NCI-H524 treated with DMSO at 0.1 percent for 48 hours (cell line): ENCODE results near the gene RPL10A.

Source experiments
- DNase-seq: peaks from one replicate; lab custom pipeline; 2025; lab: John Stamatoyannopoulos, UW

Gene RPL10A

DNA sequence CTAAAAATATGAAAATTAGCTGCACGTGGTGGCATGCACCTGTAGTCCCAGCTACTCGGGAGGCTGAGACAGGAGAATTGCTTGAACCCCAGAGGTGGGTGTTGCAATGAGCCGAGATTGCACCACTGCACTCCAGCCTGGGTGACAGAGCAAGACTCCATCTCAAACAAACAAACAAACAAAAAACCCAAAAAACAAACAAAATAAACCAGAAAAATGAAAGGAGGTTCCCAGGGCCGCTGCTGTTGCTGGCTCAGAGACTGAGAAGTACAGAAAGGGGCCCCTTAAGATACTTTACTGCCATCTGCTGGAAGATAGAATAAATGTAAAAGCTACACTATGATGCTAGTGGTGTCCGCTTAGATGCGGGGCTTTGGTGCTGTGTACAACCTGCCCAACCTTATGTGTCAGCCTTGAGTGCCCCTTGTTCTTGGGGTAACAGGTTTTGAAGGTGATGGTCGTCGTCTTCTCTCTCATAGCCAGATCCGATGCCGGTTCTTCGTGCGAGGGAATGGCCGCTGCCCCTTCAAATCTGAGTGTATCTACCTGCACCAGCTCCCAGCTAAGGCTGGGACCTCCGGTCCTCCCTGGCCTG is 18.8 kb upstream of the RPL10A start:
- peak; percentile 23 for DNase-seq

DNA sequence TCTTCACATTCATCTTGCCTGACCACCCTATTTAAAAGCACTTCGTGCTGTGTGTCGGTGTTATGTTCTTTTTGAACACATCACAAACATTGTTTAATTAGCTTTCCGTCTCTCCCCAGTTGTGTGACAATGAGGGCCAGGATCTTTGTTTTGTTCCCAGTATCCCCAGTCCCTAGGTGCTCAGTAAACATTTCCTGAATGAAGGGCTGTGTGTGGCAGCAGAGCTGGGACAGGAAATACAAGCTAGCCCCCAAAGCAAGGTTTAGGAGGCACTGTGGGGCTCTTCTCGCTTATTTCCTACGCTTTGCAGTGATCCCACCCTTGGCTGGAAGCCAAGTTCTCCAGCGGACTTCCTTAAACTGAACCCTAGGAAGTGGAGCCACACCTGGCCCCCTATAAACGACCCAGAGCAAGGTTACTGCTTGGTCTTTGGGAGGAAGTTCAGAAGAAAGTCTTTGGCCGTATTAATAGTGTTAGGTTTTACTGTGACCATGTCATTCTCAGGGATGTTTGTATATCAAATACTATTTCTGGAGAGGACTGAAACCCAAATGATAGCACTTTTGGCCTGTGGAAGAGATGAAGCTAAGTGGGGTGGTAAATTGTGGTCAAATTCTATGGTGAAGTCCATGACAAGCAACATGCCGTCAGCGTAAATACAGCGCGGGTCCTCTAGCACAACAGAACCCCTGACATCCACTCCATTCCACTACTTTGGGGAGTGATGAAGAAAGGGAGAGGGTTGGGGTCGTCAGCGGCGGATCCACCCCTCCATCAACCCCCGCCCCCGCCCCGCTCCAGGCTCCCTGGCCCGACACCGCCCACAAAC is 16.6 kb upstream of the RPL10A start:
- no peak for DNase-seq

DNA sequence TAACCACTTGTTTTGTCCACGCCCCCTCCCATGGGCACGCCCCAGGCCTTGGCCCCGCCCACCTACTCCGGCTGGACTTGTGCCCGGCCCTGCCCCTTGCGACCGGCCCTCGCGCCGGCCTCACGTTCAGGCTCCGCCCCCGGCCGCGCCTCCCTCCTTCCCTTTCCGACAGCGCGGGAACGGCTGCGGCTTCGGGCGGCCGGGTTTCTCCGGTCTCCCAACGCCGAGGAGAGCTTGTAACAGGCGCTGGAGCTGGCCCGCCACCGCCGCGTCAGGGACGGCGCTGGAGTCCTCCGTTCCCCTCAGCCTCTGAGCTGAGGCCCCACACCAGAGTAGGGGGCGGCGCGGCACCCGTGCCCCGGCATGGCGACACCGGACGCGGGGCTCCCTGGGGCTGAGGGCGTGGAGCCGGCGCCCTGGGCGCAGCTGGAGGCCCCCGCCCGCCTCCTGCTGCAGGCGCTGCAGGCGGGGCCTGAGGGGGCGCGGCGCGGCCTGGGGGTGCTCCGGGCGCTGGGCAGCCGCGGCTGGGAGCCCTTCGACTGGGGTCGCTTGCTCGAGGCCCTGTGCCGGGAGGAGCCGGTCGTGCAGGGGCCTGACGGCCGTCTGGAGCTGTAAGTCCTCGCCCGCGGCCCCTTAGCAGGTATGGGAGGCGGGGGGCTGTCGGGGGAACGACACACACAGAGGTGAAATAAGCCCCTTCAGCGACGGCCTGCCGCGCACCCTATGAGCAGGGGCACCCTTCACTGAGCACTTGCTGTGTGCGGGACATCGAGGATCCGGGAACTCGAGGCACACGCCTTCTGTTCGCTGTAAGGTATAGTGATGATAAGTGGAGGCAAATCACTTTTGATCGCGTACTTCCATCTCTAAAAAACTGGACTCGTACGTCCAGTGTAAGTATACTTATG is 15.8 kb upstream of the RPL10A start, which contains the start of gene FANCE:
Gene FANCE (plus strand): TSS at position 156 of the 908 bp plus-strand sequence. CDS start 208 bp downstream, at position 364.
- peak; percentile 18 for DNase-seq

DNA sequence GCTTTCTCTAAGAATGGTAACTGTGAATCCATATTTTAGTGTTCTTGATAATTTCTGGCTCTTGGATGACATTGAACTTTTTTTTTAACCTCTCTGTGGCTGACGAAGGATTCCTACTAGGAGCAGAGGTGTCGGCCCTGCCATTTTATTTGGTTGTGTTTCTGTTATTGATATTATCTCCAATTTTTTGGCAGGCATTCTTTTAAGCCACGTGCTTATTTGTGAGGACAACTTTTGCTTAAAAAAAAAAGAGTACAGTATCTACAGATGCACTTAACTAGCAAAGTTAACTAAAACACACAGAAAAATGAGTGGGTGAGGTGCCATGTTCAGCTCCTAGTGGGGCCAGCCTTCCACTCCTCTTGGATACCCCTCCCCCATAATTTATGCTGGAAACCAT is 15.0 kb upstream of the RPL10A start:
- DNase-seq: no peak

DNA sequence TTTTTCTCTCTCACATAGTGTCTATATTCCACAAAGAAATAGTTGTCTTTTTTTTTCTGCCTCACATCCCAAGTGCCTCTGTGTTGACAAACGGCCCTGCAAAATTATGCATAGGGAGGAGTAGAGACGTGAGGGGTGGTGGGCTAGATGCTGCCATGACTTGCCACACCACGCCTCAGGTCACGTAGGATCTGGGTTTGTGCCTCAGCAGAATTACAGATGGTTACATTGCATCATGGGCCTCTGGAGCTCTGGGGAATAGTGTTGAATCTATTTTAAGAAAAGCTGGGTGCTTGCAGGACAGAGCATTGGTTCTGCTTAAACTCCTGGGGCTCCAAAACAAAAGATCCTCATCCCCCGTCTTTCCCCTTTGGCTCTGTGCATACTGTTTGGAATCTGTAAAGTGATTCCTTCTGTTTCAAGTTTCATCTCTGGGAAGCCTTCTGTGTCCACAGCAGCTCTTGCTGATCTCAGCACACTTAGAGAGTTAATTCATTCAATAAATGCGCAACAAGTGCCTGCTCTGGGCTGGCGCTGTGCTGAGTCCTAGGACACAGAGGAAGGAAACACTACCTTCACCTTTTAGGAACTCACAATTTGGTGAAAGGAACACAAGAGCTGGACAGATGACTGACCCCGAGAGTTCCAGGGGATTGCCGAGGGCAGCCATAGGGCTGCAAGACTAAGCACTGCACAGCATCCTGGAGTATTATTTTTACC is 13.7 kb upstream of the RPL10A start:
- DNase-seq: no peak

DNA sequence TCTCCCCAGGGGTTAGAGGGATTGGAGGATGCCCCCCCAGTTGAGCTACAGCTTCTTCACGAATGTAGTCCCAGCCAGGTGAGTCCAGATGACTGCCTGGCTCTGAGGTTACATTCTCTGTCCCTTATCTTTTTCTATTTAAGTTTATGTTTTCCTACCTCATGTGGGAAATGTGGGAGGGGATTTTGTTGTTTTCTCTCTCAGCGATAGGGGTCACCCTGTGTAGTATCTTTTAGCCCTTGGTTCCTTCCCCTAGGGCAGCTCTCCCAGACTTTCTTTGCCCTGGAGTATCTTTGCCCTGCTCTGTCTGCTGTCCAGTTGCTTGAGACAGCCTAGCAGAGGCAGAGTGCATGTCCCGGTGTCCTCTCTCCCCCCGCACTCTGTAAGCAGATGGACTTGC is 10.3 kb upstream of the RPL10A start:
- no peak for DNase-seq

DNA sequence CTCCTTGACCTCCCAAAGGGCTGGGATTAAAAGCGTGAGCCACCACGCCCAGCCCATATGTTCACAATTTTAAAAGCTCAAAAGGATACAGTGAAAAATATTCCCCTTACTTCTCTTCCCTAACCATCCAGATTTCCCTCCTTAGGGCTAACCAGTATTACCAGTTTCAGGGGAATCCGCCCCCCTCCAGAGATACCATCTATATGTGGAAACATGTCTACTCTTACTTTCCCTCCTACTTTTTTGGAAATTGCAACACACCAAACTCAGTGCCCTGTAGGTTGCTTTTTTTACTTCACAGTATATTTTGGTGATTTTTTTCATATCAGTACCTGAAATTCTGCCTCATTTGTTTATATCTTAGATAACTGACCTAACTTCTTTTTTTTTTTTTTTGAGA is 6.9 kb upstream of the RPL10A start:
- DNase-seq: no peak

DNA sequence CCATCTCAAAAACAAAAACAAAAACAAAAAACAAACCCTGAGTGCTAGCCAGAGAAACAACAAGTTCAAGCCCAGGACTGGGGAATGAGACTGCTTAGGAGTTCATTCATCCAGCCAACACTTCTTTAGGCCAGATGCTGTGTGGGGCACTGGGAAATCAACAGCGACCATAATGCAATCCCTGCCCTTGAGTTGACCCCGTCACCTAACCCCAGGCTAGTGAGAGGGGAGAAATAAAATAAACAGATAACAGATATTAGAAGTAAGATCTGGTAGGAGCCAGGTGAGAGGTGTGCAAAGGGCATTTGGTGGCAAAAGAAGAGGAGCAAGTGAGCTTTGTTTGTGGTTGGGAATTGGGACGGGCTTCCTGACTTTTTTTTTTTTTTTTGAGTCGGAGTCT is 4.9 kb upstream of the RPL10A start:
- no peak for DNase-seq

DNA sequence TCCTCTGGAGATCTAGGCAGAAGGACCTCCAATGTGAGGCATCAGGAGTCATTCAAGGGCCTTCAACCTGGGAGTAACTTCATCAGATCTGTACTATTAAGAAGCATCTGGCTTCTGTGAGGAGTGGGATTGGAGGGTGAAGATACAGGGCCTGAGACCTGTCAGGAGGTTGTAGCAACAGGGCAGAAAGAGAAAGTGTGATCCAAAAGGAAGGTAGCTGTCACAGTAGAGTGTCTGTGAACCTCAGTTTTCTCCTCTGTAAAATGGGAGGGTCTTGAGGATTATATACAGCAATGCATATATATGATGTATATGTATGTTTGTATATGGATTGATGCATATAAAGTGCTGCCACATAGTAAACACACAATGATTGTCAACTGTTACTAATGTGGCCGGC is 2.6 kb upstream of the RPL10A start:
- DNase-seq: no peak

DNA sequence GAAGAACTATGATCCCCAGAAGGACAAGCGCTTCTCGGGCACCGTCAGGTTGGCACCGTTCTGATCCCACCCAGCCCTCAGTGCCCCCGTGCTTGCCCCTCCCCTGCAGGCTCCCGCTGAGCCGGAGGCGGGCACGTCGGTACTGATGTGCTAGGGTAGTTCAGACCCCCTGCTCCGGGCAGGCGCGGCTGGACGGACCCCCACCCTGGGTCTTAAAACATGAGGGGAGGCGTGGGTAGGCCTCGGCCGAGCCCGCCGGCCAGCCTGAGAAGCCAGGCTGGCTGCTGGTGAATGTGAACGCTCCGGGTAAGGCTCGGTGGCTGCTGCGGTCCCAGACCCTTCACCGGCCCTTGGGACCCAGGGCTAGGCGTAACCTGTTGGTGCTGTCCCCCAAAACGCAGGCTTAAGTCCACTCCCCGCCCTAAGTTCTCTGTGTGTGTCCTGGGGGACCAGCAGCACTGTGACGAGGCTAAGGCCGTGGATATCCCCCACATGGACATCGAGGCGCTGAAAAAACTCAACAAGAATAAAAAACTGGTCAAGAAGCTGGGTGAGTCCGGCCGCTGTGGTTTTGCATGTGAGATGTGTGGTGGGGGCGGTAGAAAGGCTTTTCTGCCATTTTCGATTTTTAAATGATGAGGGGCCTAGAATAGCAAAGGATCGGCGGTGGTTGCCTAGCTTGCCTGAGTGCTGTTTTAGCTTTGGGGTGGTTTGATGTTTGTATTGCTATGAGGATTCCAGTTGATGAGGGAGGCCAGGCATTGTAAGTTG is 964 bp downstream of the RPL10A start:
- DNase-seq: no peak

DNA sequence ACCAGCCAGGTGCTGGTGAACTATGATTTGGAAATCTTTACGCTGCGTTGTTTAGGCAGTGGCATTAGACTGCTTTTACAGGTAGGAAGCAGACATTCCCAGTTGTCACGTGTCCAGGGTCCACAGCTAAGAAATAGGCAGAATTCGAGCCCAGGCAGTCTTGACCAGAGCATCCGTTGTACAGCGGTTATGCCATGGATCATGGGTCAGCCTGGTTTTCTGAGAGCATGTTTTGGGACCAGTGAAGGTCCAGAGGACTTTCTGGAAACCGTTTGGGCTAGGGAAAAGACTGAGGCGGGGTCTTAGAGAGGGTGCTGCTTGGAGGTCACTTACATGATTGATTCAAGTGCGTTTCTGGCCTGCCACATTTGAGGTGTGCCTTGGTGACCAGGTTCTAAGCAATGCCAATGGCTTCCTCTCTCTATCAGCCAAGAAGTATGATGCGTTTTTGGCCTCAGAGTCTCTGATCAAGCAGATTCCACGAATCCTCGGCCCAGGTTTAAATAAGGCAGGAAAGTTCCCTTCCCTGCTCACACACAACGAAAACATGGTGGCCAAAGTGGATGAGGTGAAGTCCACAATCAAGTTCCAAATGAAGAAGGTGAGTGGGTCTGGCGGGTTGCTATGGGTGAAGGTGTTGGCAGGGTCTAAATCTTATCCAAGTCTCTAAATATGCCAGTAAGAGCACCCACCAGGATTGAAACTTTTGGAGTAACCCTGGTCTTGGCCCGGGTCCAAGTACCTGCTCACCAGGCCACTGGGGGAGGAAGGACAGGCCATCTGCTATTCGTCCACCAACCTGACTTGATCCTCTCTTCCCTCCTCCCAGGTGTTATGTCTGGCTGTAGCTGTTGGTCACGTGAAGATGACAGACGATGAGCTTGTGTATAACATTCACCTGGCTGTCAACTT is 1.8 kb downstream of the RPL10A start:
- no peak for DNase-seq

DNA sequence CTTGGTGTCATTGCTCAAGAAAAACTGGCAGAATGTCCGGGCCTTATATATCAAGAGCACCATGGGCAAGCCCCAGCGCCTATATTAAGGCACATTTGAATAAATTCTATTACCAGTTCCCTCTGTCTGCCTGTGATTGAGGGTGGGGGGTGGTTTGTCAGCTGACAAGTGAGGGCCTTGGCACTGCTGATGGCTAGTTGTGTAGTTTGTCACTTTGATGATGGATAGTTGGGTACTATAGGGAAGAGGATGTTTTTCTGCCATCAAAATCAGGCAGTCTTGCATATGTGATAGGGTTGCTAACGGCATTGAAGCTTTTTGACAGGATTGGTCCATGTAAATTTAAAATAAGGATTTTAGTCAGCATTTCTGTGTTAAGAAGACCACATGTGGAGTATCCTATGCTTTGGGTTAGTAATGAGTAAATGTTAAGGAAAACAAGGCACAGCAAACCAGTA is 2.5 kb downstream of the RPL10A start:
- DNase-seq: no peak

DNA sequence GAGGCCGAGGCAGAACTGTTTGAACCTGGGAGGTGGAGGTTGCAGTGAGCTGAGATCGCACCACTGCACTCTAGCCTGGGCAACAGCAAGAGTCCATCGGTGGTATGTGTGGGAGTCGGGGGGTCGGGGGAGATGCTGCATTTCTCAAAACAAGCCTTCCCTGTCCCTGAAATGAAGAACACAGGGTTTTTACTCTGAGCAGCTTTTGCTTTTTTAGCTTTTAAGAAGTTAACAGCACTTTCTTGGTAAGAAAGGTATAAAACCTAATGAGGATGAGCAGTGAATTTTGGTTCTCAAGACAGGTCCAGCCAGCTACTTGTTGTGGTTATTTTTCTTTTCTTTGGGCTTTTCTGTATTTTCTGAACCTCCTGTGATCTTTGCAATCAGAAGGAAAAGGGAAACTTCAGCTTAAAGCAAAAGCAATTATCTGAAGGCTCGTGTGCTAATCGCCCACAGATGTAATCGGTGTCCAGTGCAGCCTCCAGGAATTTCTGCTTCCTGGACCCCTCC is 3.7 kb downstream of the RPL10A start:
- no peak for DNase-seq

DNA sequence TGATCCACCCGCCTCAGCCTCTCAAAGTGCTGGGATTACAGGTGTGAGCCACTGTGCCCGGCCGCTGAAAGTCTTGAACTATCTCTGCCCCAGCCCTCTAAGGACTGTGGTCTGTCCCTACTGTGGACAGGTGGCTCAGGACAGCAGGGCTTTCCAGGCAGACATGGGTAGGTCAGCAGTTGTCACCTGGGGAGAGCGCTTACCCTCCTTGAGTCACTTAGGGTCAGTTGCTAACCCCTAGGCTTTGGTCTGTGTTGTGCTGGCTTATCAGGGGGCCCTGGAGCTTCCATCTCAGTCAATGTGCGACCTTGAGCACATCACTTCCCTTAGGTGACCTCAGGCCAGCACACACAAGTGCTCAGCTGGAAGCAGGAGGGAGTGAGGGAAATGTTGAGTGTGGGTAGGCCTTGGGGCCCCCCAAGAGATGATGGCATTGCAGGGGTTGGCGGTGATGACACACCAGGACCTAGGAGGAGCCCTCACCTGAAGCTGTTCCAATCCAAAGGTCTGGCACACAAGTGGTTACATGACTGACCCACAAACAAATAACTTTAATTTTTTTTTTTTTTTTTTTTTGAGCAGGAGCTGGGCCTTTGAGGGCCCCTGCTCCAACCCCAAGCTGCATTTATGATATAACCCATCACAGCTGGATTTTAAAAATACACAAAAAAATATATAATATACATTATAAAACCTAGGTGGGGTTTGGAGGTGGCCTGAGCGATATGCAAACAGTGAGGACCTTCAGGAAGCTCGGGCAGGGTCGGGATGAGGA is 5.1 kb downstream of the RPL10A start:
- no peak for DNase-seq

DNA sequence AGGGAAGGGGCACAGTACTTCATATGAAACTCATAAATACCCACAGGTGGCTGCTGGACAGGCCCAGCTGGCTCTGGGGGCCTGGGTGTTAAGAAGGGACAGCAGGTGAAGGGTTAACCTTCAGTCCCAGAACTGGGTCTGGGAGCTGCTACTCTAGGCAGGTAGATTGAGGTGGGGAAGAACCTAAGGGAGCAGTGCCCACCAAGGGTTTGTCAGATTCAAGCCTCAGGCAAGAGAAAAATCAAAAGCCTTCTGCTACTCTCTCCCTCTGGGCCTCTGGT is 5.6 kb downstream of the RPL10A start:
- no peak for DNase-seq

DNA sequence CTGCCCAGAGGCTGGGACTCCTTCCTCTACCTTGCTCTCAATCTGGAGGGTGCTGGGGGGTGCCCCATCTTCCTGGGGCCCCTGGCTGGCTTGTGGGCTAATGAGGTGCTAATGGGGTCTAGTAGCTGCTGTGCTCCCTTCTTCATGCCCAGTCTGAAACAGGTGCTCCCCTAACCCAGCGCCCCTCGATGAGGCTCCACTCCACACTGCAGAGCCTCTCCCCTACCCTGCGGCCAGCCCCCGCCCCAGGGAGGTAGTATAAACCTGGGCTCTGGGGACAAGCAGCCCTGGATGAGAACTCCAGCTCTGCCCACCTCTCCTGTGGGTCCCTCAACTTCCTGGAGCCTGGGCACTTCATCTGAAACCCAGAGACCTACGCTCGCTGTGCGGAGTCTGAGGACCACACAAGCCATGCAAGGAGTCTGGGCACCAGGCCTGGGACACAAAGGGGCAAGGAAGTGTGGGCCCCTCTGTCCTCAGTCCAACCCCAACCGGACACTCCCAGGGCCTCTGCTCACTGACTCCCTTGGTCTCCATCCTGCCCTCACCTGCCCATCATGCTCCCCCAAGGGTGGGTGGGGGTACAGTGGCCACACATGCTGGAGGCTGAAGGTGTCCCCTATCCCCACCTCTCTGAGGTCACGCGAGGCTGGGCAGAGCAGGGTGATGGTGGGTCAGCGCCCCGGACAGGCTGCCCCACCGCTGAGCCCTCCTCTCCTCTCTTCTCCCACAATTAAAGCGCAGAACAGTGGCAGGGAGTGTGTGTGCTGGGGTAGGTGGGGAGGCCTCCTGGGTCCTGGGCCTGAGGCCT is 6.1 kb downstream of the RPL10A start:
- no peak for DNase-seq

DNA sequence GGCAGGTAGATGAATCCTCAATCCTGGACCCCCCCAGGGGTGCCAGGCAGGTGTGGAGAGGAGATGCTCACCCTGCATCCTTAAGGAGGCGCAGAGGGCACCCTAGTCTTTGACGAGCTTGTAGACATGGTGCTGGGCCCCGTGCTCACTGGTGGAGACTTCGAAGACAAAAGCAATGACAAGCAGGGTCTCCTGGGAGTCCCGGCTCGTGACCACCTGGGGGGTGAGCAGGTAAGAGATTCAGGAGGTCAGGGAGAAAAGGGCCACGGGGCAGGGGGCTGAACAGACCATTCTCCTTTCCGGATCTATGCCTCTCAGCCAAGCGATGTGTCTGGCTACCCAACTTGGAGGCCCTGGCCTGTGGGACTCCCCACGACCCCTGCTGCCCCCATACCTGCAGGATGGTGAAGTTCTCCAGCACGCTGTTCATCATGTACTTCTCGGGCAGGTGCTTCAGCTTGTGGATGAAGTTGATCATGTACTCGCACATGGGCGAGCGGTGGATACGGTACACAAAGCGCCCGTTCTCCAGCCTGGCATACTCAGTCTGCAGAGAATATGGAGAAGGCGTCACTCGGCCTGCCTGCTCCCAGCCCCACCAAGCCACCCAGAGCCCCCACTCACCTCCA is 6.9 kb downstream of the RPL10A start:
- no peak for DNase-seq

DNA sequence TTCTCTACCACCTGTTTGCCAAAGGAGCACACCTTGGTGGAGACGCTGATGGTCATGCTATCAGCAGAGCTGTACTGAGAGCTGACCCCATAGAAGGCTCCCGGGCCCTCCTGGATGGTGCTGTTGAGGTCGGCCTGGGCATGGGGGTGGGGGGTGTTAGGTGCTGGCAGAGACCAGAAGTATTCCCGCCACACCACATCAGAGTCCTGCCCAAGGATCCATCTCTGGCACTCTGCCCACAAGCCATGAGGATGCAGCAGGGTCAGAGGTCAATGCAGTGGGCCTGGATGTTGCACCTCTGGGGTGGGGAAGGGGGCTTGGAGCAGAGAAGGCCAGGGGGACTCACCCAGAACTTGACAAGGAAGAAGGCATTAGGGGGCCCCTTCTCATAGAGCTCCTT is 7.4 kb downstream of the RPL10A start:
- no peak for DNase-seq
